Measurements from ENCODE around the gene PEX14.
A peak's percentile ranks its signal among the peaks of the same experiment; 100 is the strongest.

The PEX14 gene

DNA sequence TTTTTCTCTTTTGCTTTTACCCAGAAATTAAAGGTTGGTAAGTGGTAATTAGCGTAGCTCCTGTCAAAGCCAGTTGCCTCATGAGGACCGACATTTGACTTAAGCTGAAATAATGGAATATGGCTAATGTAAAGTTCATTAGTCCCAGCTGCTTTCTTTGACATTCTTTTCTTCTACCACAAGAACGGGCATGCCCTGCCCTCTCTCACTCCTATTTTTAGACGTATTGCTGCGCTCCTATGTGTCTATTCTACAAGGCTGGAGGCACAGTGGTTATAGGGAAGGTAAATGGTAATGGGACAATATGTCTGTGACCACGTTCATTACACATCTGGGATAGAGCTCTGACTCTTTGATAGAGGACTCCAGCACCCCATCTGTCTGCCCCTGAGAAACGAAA, 18.1 kb upstream of the PEX14 start:
- TF ChIP-seq ZBTB7A (IDR thresholded peaks at IDR 0.05; ENCODE audit: low read depth) = no peak
- TF ChIP-seq FOXM1 (IDR thresholded peaks at IDR 0.05; ENCODE audit: borderline replicate concordance, low read depth) = no peak
- no peak for TF ChIP-seq EGR1 (IDR thresholded peaks at IDR 0.05)
- TF ChIP-seq YY1 (IDR thresholded peaks at IDR 0.05; ENCODE audit: low read depth) = no peak
- TF ChIP-seq, protein P1, sequence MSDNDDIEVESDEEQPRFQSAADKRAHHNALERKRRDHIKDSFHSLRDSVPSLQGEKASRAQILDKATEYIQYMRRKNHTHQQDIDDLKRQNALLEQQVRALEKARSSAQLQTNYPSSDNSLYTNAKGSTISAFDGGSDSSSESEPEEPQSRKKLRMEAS (IDR thresholded peaks at IDR 0.05) = no peak
- TF ChIP-seq TEAD4 (IDR thresholded peaks at IDR 0.05) = no peak
- no peak for TF ChIP-seq RAD21 (IDR thresholded peaks at IDR 0.05; ENCODE audit: low read depth)
- no peak for TF ChIP-seq CREB1 (IDR thresholded peaks at IDR 0.05; ENCODE audit: low read depth)
- TF ChIP-seq TCF12 (IDR thresholded peaks at IDR 0.05; ENCODE audit: low read depth) = no peak
- TF ChIP-seq TAF1 (IDR thresholded peaks at IDR 0.05; ENCODE audit: low read depth) = no peak
- TF ChIP-seq NFIC (IDR thresholded peaks at IDR 0.05) = no peak
- TF ChIP-seq REST (IDR thresholded peaks at IDR 0.05; ENCODE audit: low read depth) = no peak

GRCh38 chr1:10457875-10458274, 16.9 kb upstream of the PEX14 start:
- TF ChIP-seq EP300 (IDR thresholded peaks at IDR 0.05; ENCODE audit: borderline replicate concordance) (no peak), FOXM1 (IDR thresholded peaks at IDR 0.05; ENCODE audit: borderline replicate concordance, low read depth) (no peak), EGR1 (IDR thresholded peaks at IDR 0.05) (no peak), TCF12 (IDR thresholded peaks at IDR 0.05; ENCODE audit: low read depth) (no peak), REST (IDR thresholded peaks at IDR 0.05; ENCODE audit: low read depth) (no peak), CEBPB (IDR thresholded peaks at IDR 0.05) (no peak), TEAD4 (IDR thresholded peaks at IDR 0.05) (no peak), ZBTB7A (IDR thresholded peaks at IDR 0.05; ENCODE audit: low read depth) (no peak), YY1 (IDR thresholded peaks at IDR 0.05; ENCODE audit: low read depth) (no peak), RAD21 (IDR thresholded peaks at IDR 0.05; ENCODE audit: low read depth) (no peak), TAF1 (IDR thresholded peaks at IDR 0.05; ENCODE audit: low read depth) (no peak), NFIC (IDR thresholded peaks at IDR 0.05) (no peak), CREB1 (IDR thresholded peaks at IDR 0.05; ENCODE audit: low read depth) (no peak)
- TF ChIP-seq, protein P1 (IDR thresholded peaks at IDR 0.05) = no peak
- TF ChIP-seq, protein P2, sequence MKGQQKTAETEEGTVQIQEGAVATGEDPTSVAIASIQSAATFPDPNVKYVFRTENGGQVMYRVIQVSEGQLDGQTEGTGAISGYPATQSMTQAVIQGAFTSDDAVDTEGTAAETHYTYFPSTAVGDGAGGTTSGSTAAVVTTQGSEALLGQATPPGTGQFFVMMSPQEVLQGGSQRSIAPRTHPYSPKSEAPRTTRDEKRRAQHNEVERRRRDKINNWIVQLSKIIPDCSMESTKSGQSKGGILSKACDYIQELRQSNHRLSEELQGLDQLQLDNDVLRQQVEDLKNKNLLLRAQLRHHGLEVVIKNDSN (IDR thresholded peaks at IDR 0.05) = no peak

DNA sequence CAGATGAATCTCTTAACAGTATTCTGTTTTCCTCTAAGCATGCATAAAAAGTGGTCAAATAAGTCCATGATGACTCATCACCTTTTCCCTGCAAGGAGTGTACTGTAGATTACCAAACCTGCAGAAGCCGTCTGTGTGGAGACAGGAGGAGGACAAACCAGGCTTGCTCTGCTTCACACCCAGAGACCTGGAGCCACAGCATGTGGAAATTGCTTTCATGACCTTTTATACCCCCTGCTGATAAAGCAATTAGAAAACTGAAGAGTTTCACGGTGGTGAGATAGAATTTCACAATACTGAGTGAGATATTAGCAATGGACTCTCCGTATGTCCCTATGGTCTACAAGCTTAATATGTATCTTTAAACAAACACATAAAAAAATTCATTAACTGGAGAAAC, 15.6 kb upstream of the PEX14 start:
- TF ChIP-seq, protein P1 (IDR thresholded peaks at IDR 0.05) = peak; percentile 38; the same call in 1 of the 2 replicates
- TF ChIP-seq RAD21 (IDR thresholded peaks at IDR 0.05; ENCODE audit: low read depth) = no peak
- peak; percentile 72 for TF ChIP-seq CEBPB (IDR thresholded peaks at IDR 0.05)

DNA sequence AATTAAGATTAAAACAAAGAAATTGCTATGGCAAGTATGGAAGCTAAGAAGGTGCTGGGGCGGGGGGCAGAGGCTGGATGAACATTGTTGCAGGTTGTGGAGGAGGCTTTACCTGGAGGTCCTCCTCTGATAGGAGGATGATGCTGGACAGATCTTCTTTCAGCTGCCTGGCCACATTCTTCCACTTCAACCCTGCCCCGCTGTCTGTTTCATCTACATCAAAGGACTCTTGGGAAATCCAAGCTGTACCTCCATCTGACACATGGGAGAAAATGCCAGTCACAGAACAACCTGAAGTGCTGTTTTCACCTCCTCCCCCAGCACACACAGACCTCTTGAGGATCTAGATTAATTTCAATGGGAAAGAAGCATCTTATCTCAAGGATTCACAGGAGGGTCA, 7.7 kb upstream of the PEX14 start:
- TF ChIP-seq, protein P1 (IDR thresholded peaks at IDR 0.05) = no peak
- no peak for TF ChIP-seq RAD21 (IDR thresholded peaks at IDR 0.05; ENCODE audit: low read depth)
- TF ChIP-seq EGR1 (IDR thresholded peaks at IDR 0.05) = no peak
- no peak for TF ChIP-seq CEBPB (IDR thresholded peaks at IDR 0.05)
- TF ChIP-seq TCF12 (IDR thresholded peaks at IDR 0.05; ENCODE audit: low read depth) = no peak
- TF ChIP-seq NFIC (IDR thresholded peaks at IDR 0.05) = no peak
- TF ChIP-seq, protein P2 (IDR thresholded peaks at IDR 0.05) = no peak
- no peak for TF ChIP-seq FOXM1 (IDR thresholded peaks at IDR 0.05; ENCODE audit: borderline replicate concordance, low read depth)
- no peak for TF ChIP-seq ZBTB7A (IDR thresholded peaks at IDR 0.05; ENCODE audit: low read depth)
- TF ChIP-seq TEAD4 (IDR thresholded peaks at IDR 0.05) = no peak
- no peak for TF ChIP-seq YY1 (IDR thresholded peaks at IDR 0.05; ENCODE audit: low read depth)

- TF ChIP-seq YY1 (IDR thresholded peaks at IDR 0.05; ENCODE audit: low read depth) (no peak), EP300 (IDR thresholded peaks at IDR 0.05; ENCODE audit: borderline replicate concordance) (no peak), REST (IDR thresholded peaks at IDR 0.05; ENCODE audit: low read depth) (no peak), FOXM1 (IDR thresholded peaks at IDR 0.05; ENCODE audit: borderline replicate concordance, low read depth) (no peak), CEBPB (IDR thresholded peaks at IDR 0.05) (no peak), TAF1 (IDR thresholded peaks at IDR 0.05; ENCODE audit: low read depth) (no peak), TCF12 (IDR thresholded peaks at IDR 0.05; ENCODE audit: low read depth) (no peak), NFIC (IDR thresholded peaks at IDR 0.05) (no peak), TEAD4 (IDR thresholded peaks at IDR 0.05) (no peak)
- TF ChIP-seq, protein P1 (IDR thresholded peaks at IDR 0.05) = no peak
- TF ChIP-seq, protein P2 (IDR thresholded peaks at IDR 0.05) = no peak
These were observed 4.7 kb upstream of the PEX14 start for GRCh38 chr1:10470043-10470442.

All from Ishikawa (cell line).